ENCODE measurements around the gene TNNC2.
"Not testable (repeated sequence)": the region's sequence is repeated elsewhere in the genome, so short reads cannot be mapped to it uniquely, and the experiment has no call there.

Gene TNNC2

DNA sequence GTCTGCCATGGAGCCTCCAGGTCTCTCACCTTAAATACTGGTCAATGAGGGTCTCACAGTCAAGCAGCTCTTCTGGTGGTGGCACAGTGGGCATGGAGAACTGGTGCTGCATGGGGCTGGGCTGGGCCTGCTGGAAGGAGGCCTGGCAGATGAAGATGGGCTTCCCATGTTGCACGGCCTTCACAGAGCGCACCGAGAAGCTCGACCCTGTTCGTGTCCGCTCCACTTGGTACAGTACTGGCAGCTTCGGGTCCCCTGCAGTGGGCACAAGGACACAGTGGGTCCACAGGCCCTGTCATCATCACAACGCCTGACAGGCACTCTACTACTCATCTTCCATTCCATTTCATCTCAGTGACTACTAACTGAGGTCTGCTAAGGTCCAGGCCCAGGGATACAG is 21.3 kb upstream of the TNNC2 start:
- DNase-seq = no peak

DNA sequence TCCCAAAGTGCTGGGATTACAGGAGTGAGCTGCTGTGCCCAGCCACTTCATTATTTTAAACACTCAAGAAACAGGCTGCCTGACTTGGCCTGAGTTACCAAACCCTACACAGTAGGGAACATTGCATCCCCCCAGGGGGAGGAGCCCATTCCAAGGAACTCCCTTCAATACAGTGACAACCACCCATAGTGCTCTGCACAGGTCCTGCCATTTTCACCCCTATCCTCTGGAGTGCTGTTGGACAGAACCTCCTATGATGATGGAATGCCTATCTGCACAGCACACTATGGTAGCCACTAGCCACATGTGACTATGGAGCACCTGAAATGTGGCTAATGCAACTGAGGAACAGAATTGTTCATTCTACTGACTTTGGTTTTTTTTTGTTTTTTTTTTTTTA is 18.3 kb upstream of the TNNC2 start:
- no peak for DNase-seq

DNA sequence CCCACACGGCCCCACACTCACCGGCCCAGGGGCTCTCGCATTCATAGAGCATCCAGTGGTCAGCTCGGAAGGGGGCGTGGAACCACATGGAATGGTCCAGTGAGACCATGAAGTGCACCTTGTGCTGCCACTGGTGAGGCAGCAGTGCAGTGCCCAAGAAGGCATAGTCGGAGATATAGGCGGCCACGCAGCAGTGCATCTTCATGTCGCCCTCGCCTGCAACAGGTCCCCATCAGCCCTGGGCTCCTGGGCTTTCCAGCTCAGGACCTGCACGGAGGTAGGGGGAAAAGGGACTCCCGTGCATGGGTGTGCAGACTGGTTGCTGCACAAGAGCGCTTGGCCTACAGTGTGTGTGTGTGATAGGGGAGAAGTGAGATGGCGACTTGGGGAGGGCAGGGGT is 16.4 kb upstream of the TNNC2 start:
- DNase-seq = no peak

DNA sequence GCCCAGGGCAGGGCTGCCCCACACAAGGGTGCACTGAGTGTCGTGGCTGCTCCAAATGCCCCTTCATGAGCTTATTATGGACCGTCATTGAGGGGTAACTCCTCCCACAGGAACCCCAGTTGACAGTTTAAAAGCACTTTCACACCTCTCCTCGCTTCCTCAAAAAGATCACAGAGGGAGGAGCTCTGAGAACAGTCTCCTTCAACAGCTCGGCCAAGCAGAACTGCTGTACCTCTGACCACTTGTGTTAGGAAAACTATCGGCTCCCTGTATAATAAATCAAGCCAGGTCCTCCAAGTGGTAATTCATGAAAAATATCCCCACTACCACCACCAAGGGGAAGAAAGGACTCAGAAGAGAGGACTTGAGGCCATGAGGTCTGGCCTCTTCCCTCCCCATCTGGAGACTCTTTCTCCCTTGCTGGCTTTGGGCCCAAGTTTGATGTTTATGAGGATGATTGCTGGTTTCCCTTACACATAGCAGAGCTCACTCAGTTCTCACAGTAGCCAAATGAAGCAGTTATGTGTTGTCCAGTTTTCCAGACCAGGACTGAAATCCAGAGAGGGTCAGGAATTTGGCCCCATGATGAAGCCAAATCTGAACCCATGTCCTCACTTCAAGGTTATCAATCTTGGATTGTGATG is 15.2 kb upstream of the TNNC2 start:
- no peak for DNase-seq

DNA sequence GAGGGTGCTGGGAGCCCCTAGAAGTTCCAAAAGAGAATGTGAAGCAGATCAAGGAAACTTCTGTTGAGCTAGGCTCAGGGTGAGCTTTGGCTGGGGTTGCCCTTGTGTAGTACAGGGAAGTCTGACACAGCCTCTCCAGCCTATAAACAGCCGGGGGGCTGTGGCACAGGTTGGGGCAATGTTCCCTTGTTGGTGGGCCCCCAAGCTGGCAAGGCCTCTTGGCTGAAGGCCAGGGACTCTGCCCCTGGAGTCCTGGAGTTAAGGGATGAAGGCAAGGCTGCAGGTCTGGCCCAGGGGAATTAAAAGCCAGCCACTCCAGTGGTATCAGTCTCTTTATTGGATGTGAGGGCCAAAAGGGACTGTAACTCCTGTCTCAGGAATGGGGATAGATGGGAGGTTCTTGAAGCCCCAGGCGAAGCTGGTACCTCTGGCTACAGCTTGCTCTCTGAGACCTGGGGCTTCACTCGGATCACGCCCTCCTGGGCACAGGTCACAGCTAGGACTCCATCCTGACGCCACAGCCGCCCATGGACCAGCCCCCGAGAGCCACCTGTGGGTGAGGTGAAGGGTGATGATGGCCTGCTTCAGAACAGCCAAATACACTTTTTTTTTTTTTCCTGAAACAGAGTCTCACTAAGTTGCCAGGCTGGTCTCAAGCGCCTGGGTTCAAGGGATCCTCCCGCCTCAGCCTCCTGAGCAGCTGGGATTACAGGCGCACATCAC is 14.5 kb upstream of the TNNC2 start:
- DNase-seq = no peak

DNA sequence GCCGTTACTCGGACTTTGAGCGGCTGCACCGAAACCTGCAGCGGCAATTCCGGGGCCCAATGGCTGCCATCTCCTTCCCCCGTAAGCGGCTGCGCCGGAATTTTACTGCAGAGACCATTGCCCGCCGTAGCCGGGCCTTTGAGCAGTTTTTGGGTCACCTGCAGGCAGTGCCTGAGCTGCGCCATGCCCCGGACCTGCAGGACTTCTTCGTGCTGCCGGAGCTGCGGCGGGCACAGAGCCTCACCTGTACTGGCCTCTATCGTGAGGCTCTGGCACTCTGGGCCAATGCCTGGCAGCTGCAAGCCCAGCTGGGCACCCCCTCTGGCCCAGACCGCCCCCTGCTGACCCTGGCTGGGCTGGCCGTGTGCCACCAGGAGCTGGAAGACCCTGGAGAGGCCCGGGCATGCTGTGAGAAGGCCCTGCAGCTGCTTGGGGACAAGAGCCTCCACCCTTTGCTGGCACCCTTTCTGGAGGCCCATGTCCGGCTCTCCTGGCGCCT is 13.6 kb upstream of the TNNC2 start:
- DNase-seq = no peak

DNA sequence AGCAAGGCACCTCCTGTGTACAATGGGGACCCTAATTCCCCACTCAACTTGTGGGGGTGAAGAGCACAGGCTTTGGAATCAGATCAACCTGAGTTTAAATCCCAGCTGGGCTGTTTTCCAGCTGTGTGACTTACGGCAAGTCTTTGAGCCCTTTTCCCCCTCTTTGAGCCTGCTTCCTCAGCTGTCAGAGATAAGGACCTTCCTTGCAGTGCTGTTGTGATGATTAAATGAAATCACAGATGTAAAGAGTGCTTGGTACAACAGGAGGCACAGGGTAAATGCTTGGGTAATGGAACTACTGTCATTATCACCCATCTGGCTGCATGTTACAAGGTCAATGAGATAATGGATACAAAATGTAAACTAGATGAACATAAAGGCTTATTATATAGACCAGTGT is 9.7 kb upstream of the TNNC2 start:
- DNase-seq = no peak

DNA sequence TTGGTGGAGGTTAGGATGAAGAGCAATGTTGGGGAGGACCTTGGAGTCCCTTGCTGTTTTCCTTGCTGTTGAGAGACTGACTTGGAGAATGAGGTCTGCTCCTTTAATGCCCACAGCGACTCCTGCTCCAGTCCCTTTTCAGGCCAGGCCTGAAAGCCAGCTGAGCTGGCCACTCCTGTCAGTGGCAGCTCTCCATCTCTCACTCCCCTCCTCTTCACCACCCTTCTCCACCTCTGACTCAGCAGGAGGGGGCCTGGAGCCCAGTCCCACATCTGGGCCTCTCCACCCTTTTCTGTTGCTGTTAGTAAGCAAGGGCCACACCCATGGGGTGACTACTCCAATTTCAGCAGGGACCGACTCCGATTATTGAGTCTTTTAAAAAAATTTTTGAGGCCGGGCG is 8.7 kb upstream of the TNNC2 start:
- no peak for DNase-seq

DNA sequence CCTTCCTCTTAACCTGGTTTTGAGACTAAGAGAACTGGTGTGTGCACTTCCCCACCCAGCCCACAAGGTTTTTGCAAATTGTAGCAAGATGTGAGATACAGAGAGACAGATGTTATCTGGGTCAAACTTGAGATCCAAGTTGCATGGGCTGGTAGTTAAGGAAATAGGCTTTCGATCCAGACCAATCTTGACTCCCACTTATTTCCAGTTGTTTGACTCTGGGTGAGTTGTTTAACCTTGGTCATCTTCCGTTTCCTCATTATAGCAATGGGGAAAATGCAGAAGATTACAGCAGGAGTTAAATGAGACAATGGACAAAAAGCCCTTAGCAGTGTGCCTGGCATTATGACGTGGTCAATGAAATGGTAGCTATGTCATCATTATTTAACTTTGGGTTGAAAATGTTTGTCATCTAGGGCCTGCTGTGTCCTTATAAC is 8.2 kb upstream of the TNNC2 start:
- DNase-seq = no peak

DNA sequence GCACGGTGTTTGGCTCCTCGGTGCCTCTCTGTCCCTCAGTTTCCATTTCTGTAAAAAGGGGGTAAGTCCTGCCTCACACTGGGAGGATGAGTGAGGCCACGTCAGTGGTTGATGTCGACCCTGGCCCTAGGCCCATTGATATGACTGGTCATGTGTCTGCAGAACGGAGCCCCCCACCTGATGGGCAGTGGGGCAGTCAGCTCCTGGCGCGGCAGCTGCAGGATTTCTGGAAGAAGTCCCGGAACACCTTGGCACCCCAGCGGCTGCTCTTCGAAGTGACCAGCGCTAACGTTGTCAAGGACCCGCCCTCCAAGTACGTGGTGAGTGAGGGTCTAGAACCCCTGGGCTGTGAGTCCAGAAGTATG is 7.7 kb upstream of the TNNC2 start:
- no peak for DNase-seq

DNA sequence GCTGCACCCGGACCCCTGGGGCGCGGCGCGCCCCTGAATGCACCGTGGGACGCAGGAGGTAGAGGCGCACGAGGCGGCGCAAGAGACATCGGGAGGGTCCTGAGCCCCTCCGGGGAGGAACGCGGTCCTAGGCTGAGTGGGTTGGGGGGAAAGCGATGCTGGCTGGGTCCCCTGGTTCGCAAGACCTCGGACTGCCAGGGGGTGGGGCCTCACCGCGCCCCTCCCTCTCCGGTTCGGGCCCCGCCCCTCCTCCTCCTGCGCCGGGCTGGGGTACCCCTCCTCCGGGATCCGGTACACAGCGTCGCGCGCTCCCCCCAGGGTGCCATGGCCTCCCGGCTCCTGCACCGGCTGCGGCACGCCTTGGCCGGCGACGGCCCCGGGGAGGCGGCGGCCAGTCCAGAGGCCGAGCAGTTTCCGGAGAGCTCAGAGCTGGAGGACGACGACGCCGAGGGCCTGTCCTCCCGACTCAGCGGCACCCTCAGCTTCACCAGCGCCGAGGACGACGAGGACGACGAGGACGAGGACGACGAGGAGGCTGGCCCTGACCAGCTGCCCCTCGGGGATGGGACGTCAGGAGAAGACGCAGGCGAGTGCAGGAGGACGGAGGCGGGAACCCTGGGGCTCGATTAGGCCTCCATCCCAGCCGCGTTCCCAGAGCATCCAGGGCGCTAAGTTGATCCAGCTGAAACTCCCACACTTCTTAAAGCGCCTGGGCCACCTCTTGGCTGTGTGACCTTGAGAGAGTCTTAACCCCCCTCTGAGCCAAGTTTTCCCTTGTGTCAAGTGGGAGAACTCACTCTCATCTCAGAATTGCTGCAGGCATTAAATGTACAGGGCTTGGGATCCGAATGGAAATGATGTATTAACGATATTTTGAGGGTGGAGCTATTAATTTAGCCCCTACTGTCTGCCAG is 7.0 kb upstream of the TNNC2 start:
- DNase-seq = peak in 1 of 2 experiments; percentile 48

DNA sequence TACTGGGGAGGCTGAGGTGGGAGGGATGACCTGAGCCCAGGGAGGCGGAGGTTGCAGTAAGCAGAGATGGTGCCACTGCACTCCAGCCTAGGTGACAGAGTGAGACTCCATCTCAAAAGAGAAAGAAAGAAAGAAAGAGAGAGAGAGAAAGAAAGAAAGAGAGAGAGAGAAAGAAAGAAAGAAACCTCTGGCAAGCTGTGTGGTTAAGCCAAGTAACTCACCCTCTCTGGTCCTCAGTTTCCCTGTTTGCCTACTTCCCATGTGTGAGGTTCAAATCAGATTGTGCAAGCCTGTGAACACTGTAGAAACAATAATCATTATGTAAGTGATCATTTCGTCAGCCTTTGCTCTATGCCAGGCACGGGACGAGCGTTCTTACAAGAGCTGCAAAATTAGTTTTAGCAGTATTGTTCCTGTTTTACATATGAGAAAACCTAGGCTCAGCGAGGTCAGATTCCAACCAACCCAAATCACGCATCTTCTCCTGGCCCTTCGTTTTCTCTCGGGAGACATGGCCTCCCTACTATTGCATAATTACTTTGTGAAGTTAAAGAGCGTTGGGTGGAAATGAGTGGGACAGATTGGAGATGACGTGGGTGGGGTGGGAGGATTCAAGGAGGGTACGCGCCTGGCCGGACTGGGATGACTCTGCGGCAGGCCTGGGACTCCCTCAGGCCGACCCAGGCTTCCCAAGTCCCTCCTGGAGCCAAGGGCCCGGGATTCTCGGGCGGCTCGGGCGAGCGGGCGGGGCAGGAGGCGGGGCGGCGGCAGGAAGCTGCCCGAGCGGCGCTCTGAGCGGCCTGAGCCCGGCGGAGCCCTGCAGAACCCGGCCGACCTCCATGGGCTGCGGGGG is 6.1 kb upstream of the TNNC2 start, which contains the start of gene SNX21:
TSS of gene SNX21 (plus strand) at position 770 of the 853 bp plus-strand sequence. CDS start 121 bp downstream, outside the sequence.
- DNase-seq = peak in 1 of 2 experiments; percentile 14

DNA sequence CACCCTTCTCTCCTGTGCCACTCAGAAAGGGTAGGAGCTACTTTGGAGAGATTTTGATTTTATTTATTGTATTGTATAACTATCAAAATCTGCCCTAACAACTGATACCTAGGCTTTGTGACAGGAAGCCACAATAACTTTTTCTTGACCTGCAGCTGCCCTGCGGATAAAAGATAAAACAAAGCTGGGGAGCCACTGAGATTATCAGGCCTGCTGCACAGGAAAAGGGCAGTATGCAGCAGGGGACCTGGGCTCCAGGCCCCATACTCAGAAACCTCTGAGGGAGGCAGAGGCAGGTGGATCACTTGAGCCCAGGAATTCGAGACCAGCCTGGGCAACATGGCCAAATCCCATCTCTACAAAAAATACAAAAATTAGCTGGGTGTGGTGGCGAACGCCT is 5.5 kb upstream of the TNNC2 start:
- no peak for DNase-seq

DNA sequence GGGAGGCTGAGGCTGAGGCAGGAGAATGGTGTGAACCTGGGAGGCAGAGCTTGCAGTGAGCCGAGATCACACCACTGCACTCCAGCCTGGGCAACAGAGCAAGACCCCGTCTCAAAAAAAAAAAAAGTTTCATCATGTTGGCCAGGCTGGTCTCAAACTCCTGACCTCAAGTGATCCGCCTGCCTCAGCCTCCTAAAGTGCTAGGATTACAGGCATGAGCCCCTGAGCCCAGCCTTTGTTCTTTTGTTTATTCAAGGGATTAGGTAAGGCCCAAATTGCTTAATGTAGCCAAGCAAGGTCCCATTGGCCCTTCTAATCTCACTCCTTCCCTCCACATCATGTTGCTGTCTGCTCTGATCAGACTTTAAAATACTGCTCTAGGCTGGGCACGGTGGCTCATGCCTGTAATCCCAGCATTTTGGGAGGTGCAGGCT is 2.6 kb upstream of the TNNC2 start:
- DNase-seq = not testable (repeated sequence)

DNA sequence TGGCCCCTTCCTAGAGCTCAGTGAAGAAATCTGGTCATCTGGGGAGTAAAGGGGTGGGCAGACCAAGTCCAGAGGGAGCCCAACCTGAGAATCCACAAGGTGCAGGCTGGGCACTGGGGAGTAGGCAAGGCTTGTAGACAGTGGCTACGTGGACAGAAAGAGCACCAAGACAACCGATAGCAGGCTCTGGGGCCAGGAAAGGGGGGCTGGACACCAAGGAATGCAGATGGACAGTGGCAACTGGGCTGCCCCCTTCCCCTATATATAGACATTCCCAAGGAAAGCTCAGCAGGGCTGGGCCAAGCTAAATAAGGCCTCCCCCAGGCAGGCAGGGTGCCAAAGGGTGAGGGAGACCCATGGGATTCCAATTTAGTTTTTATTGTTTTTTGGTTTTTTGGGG is 1.5 kb upstream of the TNNC2 start:
- DNase-seq = no peak

DNA sequence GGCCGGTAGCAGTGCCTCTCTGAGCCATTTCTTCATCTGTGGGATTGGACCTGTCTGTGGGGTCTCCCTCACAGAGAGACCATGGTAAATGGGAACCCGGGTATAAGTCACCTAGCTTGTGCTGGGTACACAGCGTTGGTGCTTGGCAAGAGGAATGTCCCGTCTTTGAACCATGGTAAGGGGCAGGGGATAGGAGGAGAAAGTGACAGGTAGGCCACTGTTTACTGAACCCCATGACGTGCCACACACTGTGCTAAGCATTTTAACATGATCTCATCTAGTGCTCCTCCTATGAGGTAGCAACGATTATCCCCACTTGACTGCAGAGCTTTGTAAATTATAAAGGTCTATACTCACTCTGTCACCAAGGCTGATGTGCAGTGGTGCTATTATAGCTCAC is 600 bp upstream of the TNNC2 start:
- DNase-seq = no peak

DNA sequence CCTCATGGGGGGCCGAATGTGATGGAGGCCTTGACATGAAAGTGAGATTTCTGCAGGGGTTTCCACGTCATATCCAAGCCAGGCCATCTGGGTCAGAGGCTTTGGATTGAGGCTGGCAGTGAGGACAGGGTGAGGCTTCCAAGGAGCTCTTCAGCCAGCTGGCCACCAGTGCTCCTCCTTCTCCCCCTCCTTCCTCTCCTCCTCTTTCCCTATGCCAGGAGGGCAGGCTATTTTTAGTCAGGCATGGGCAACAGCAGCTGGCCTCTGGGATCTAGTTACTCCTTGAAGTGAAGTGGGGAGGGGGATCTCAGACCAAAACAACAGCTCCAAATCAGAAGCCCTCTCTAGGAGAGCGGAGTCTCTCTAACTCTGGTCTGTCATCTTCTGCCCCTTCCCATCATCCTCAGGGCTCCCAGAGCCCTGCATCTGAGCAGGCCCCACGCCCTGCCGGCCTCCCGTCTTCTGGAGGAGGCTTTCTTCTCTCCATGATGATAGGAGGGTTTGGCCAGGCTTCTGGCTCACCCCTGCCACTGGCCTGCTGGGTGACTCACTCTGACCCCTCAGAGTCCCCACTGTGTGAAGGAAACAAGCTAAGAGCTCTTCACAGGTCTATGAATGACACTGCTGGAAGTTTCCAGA is 612 bp downstream of the TNNC2 start:
- peak; percentile 55 to 57 for DNase-seq

DNA sequence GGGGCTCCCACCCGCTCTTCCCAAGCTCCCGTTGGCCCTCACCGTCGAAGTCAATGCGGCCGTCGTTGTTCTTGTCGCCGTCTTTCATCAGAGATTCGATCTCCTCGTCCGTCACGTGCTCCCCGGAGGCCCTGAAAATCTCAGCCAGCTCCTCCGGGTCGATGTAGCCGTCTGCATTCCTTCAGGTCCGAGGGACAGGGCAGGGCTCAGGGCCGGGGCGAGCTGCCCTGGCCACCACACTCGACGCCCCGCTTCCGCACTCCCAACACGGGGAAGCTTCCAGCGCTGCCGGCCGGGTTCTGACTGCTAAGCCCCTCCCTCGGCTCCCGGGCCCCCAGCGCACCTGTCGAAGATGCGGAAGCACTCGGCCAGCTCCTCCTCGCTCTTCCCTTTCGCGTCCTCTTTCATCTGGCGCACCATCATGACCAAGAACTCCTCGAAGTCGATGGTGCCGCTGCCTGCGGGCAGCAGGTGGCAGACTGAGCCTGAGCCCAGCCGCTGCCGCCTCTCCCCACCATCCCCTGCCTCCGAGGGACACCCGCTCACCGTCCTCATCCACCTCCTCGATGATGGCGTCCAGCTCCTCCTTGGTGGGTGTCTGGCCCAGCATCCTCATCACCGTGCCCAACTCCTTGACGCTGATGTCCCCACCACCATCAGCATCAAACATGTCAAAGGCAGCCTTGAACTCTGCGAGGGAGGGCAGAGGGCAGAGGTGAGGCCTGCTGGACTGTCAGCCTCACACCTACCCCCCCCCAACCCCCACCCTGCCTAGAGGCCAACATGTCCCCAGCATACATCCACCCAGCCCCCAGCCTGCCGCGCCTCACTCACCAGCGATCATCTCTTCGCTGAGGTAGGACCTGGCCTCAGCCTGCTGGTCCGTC is 2.9 kb downstream of the TNNC2 start:
- DNase-seq = no peak

DNA sequence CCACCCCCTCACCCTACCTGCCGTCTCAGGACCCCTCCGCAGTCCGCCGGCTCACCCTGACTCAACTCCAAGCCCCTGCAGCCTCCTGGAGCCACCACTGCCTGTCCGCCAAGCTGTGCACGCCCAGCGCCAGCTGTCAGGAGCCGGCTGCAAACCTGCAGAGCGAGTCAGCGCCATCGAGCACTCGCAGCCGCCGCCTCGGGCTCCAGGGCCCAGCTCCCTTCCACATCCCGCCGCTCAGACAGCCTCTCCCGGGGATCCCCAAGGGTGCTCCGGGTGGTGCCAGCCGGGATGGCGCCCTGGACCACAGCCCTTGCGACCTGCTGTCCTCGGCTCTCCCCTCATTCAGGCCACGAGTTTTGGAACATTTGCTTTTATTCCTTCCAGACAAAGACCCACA is 4.3 kb downstream of the TNNC2 start:
- DNase-seq = no peak

DNA sequence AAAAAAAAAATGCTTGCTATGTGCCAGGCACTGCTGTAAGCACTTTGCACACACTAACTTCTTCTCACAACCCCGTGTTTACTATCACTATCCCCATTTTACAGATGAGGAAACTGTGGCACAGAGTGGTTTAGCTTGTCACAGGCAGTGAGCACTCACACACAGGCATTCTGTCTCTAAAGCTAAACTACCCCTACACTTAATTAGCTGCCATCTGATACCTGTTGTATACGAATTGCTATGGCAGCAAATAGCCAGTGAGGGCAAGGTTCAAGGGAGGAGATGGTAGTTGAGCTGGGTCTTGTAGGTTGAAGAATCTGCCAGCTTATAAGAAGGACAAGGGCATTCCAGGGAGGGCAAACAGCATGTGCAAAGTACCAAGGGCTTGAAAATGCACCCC is 5.2 kb downstream of the TNNC2 start:
- DNase-seq = no peak

DNA sequence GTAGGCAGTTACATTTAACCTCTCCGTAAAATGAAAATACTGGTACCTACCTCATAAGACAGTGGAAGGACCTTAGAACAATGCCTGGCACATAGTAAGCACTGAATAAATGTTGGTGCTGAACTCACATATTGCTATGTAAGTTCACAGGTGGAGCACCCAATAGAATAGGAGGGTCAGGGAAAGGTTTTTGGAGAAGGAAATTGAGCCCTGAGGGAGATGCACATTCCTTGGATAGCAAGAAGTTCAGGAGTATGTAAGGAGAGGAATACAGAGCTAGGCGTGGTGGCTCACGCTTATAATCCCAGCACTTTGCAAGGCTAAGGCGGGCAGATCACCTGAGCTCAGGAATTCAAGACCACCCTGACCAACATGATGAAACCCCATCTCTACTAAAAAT is 7.6 kb downstream of the TNNC2 start:
- DNase-seq = no peak
